Measurements from ENCODE around the gene ABCD4.
A peak's percentile ranks its signal among the peaks of the same experiment; 100 is the strongest.

The ABCD4 gene

GRCh38 chr14:74299061-74299545 is 3.6 kb downstream of the ABCD4 start:
- Histone ChIP-seq H3K79me2 (no peaks in the 10 kb centered on the region), H2AFZ (no peak overlapping the region), H3K9me3 (ENCODE audit: control insufficient read depth, low read length) (no peaks in the 10 kb centered on the region), H3K27ac (peak overlapping the region; percentile 51), H3K4me1 (peaks cover 2% of the 10 kb centered on the region), H3K9ac (no peak overlapping the region), H3K4me3 (ENCODE audit: low read depth, low read length) (no peak overlapping the region), H3K27me3 (ENCODE audit: control insufficient read depth, insufficient read depth, low read length) (no peaks in the 10 kb centered on the region), H3K36me3 (ENCODE audit: control insufficient read depth, insufficient read depth, low read length) (no peaks in the 10 kb centered on the region), H3K4me2 (ENCODE audit: low read length) (no peak overlapping the region)
- no peak for TF ChIP-seq CTCF (IDR thresholded peaks at IDR 0.05)

- Histone ChIP-seq H3K9ac (no peak overlapping the region), H3K36me3 (ENCODE audit: control insufficient read depth, insufficient read depth, low read length) (no peaks in the 10 kb centered on the region), H3K27ac (no peak overlapping the region)
Observed at GRCh38 chr14:74297986-74298385, 4.7 kb downstream of the ABCD4 start.

GRCh38 chr14:74296037-74296467 is 6.7 kb downstream of the ABCD4 start:
- Histone ChIP-seq H3K36me3 (ENCODE audit: control insufficient read depth, insufficient read depth, low read length) (no peaks in the 10 kb centered on the region), H2AFZ (no peak overlapping the region), H3K9ac (no peak overlapping the region), H3K4me1 (no peaks in the 10 kb centered on the region), H3K4me3 (ENCODE audit: low read depth, low read length) (no peak overlapping the region), H3K79me2 (peaks cover 2% of the 10 kb centered on the region), H3K27me3 (ENCODE audit: control insufficient read depth, insufficient read depth, low read length) (no peaks in the 10 kb centered on the region), H3K9me3 (ENCODE audit: control insufficient read depth, low read length) (no peaks in the 10 kb centered on the region), H3K4me2 (ENCODE audit: low read length) (no peak overlapping the region), H3K27ac (no peak overlapping the region)
- no peak for TF ChIP-seq CTCF (IDR thresholded peaks at IDR 0.05)

More at GRCh38 chr14:74297986-74298385, 4.7 kb downstream of the ABCD4 start:
- Histone ChIP-seq H2AFZ (no peak overlapping the region), H3K4me3 (ENCODE audit: low read depth, low read length) (no peak overlapping the region), H3K79me2 (peaks cover 2% of the 10 kb centered on the region), H3K9me3 (ENCODE audit: control insufficient read depth, low read length) (no peaks in the 10 kb centered on the region), H3K4me2 (ENCODE audit: low read length) (no peak overlapping the region), H3K27me3 (ENCODE audit: control insufficient read depth, insufficient read depth, low read length) (no peaks in the 10 kb centered on the region), H3K4me1 (no peaks in the 10 kb centered on the region)
- no peak for TF ChIP-seq CTCF (IDR thresholded peaks at IDR 0.05)

GRCh38 chr14:74293606-74294005 is 9.1 kb downstream of the ABCD4 start:
- no peak overlapping the region for H3K27ac ChIP-seq
- H2AFZ ChIP-seq = no peak overlapping the region
- no peaks in the 10 kb centered on the region for H3K9me3 ChIP-seq (ENCODE audit: control insufficient read depth, low read length)
- H3K36me3 ChIP-seq (ENCODE audit: control insufficient read depth, insufficient read depth, low read length) = no peaks in the 10 kb centered on the region
- no peak overlapping the region for H3K9ac ChIP-seq
- H3K4me1 ChIP-seq = no peaks in the 10 kb centered on the region
- peaks cover 2% of the 10 kb centered on the region for H3K79me2 ChIP-seq
- no peak for TF ChIP-seq CTCF (IDR thresholded peaks at IDR 0.05)
- H3K27me3 ChIP-seq (ENCODE audit: control insufficient read depth, insufficient read depth, low read length) = no peaks in the 10 kb centered on the region
- no peak overlapping the region for H3K4me3 ChIP-seq (ENCODE audit: low read depth, low read length)
- no peak overlapping the region for H3K4me2 ChIP-seq (ENCODE audit: low read length)

- H3K27ac ChIP-seq = no peak overlapping the region
- H3K79me2 ChIP-seq = peaks cover 2% of the 10 kb centered on the region
- H3K4me3 ChIP-seq (ENCODE audit: low read depth, low read length) = no peak overlapping the region
- H3K4me1 ChIP-seq = no peaks in the 10 kb centered on the region
- no peaks in the 10 kb centered on the region for H3K9me3 ChIP-seq (ENCODE audit: control insufficient read depth, low read length)
- no peak overlapping the region for H3K9ac ChIP-seq
- H3K27me3 ChIP-seq (ENCODE audit: control insufficient read depth, insufficient read depth, low read length) = no peaks in the 10 kb centered on the region
- H3K36me3 ChIP-seq (ENCODE audit: control insufficient read depth, insufficient read depth, low read length) = no peaks in the 10 kb centered on the region
- H3K4me2 ChIP-seq (ENCODE audit: low read length) = no peak overlapping the region
- H2AFZ ChIP-seq = no peak overlapping the region
- no peak for TF ChIP-seq CTCF (IDR thresholded peaks at IDR 0.05)
Observed at GRCh38 chr14:74292061-74292460, 10.7 kb downstream of the ABCD4 start.
